ENCODE measurements around the gene DGKD.

The DGKD gene

GRCh38 chr2:233369897-233370685, 15.8 kb downstream of the DGKD start:
- H4K20me1 ChIP-seq (ENCODE audit: insufficient read depth, low read length): no peaks in the 10 kb centered on the region
- H3K9ac ChIP-seq (ENCODE audit: low read length): no peak overlapping the region
- H3K4me2 ChIP-seq (ENCODE audit: low read depth, low read length): no peak overlapping the region
- no peaks in the 10 kb centered on the region for H3K9me3 ChIP-seq (replicated peaks; ENCODE audit: insufficient read depth, low read length)
- H3K9me2 ChIP-seq (replicated peaks; ENCODE audit: insufficient read depth, low read length): no peaks in the 10 kb centered on the region
- H3K4me1 ChIP-seq (ENCODE audit: low read length): peaks cover 10% of the 10 kb centered on the region
- H3K36me3 ChIP-seq (replicated peaks; ENCODE audit: insufficient read depth, low read length): no peaks in the 10 kb centered on the region; the same call in 1 of the 2 replicates
- TF ChIP-seq EZH2phosphoT487 (IDR thresholded peaks at IDR 0.05; ENCODE audit: low read length) (no peak), CTCF (IDR thresholded peaks at IDR 0.05; ENCODE audit: low read length) (no peak), EZH2 (optimal IDR thresholded peaks at IDR 0.05; ENCODE audit: low read depth, low read length) (no peak)
- no peak overlapping the region for H3K27ac ChIP-seq (ENCODE audit: low read length)
- no peaks in the 10 kb centered on the region for H3K27me3 ChIP-seq (replicated peaks; ENCODE audit: insufficient read depth, low read length)
- peaks cover 68% of the 10 kb centered on the region for H3K79me2 ChIP-seq (ENCODE audit: low read length)
- H3K4me3 ChIP-seq (ENCODE audit: low read length): no peak overlapping the region
- H2AFZ ChIP-seq (ENCODE audit: low read length): no peak overlapping the region
- H3F3A ChIP-seq (ENCODE audit: insufficient read depth, low read length): peaks cover 9% of the 10 kb centered on the region
- no peak for DNase-seq

GRCh38 chr2:233371641-233372040, 17.3 kb downstream of the DGKD start:
- H3F3A ChIP-seq (ENCODE audit: insufficient read depth, low read length): peaks cover 22% of the 10 kb centered on the region
- DNase-seq: no peak
- no peak overlapping the region for H2AFZ ChIP-seq (ENCODE audit: low read length)
- no peaks in the 10 kb centered on the region for H3K27me3 ChIP-seq (replicated peaks; ENCODE audit: insufficient read depth, low read length)
- H3K4me2 ChIP-seq (ENCODE audit: low read depth, low read length): no peak overlapping the region
- H3K27ac ChIP-seq (ENCODE audit: low read length): no peak overlapping the region
- H3K36me3 ChIP-seq (replicated peaks; ENCODE audit: insufficient read depth, low read length): no peaks in the 10 kb centered on the region; the same call in 1 of the 2 replicates
- peaks cover 58% of the 10 kb centered on the region for H3K79me2 ChIP-seq (ENCODE audit: low read length)
- H3K4me1 ChIP-seq (ENCODE audit: low read length): peaks cover 20% of the 10 kb centered on the region
- no peaks in the 10 kb centered on the region for H3K9me3 ChIP-seq (replicated peaks; ENCODE audit: insufficient read depth, low read length)
- H3K9ac ChIP-seq (ENCODE audit: low read length): no peak overlapping the region
- TF ChIP-seq EZH2phosphoT487 (IDR thresholded peaks at IDR 0.05; ENCODE audit: low read length) (no peak), CTCF (IDR thresholded peaks at IDR 0.05; ENCODE audit: low read length) (no peak), EZH2 (optimal IDR thresholded peaks at IDR 0.05; ENCODE audit: low read depth, low read length) (no peak)
- no peaks in the 10 kb centered on the region for H3K9me2 ChIP-seq (replicated peaks; ENCODE audit: insufficient read depth, low read length)
- no peaks in the 10 kb centered on the region for H4K20me1 ChIP-seq (ENCODE audit: insufficient read depth, low read length)
- H3K4me3 ChIP-seq (ENCODE audit: low read length): no peak overlapping the region

- H3K79me2 ChIP-seq (ENCODE audit: low read length): peaks cover 61% of the 10 kb centered on the region
- H4K20me1 ChIP-seq (ENCODE audit: insufficient read depth, low read length): no peaks in the 10 kb centered on the region
- no peaks in the 10 kb centered on the region; the same call in 1 of the 2 replicates for H3K36me3 ChIP-seq (replicated peaks; ENCODE audit: insufficient read depth, low read length)
These were observed 18.6 kb downstream of the DGKD start for GRCh38 chr2:233372855-233373254.

More at GRCh38 chr2:233372855-233373254, 18.6 kb downstream of the DGKD start:
- H3K9me2 ChIP-seq (replicated peaks; ENCODE audit: insufficient read depth, low read length): no peaks in the 10 kb centered on the region
- H3K9me3 ChIP-seq (replicated peaks; ENCODE audit: insufficient read depth, low read length): no peaks in the 10 kb centered on the region
- H3K27ac ChIP-seq (ENCODE audit: low read length): no peak overlapping the region
- H3K4me1 ChIP-seq (ENCODE audit: low read length): peaks cover 23% of the 10 kb centered on the region
- no peak overlapping the region for H3K9ac ChIP-seq (ENCODE audit: low read length)
- H3K27me3 ChIP-seq (replicated peaks; ENCODE audit: insufficient read depth, low read length): no peaks in the 10 kb centered on the region
- DNase-seq: no peak
- H3K4me2 ChIP-seq (ENCODE audit: low read depth, low read length): no peak overlapping the region
- no peak overlapping the region for H3K4me3 ChIP-seq (ENCODE audit: low read length)
- H3F3A ChIP-seq (ENCODE audit: insufficient read depth, low read length): peaks cover 22% of the 10 kb centered on the region
- H2AFZ ChIP-seq (ENCODE audit: low read length): no peak overlapping the region
- TF ChIP-seq EZH2phosphoT487 (IDR thresholded peaks at IDR 0.05; ENCODE audit: low read length) (no peak), EZH2 (optimal IDR thresholded peaks at IDR 0.05; ENCODE audit: low read depth, low read length) (no peak), CTCF (IDR thresholded peaks at IDR 0.05; ENCODE audit: low read length) (no peak)

All from MM.1S (cell line).